ENCODE data around the gene SLC17A2.

SLC17A2 gene, protein sequence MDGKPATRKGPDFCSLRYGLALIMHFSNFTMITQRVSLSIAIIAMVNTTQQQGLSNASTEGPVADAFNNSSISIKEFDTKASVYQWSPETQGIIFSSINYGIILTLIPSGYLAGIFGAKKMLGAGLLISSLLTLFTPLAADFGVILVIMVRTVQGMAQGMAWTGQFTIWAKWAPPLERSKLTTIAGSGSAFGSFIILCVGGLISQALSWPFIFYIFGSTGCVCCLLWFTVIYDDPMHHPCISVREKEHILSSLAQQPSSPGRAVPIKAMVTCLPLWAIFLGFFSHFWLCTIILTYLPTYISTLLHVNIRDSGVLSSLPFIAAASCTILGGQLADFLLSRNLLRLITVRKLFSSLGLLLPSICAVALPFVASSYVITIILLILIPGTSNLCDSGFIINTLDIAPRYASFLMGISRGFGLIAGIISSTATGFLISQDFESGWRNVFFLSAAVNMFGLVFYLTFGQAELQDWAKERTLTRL

DNA sequence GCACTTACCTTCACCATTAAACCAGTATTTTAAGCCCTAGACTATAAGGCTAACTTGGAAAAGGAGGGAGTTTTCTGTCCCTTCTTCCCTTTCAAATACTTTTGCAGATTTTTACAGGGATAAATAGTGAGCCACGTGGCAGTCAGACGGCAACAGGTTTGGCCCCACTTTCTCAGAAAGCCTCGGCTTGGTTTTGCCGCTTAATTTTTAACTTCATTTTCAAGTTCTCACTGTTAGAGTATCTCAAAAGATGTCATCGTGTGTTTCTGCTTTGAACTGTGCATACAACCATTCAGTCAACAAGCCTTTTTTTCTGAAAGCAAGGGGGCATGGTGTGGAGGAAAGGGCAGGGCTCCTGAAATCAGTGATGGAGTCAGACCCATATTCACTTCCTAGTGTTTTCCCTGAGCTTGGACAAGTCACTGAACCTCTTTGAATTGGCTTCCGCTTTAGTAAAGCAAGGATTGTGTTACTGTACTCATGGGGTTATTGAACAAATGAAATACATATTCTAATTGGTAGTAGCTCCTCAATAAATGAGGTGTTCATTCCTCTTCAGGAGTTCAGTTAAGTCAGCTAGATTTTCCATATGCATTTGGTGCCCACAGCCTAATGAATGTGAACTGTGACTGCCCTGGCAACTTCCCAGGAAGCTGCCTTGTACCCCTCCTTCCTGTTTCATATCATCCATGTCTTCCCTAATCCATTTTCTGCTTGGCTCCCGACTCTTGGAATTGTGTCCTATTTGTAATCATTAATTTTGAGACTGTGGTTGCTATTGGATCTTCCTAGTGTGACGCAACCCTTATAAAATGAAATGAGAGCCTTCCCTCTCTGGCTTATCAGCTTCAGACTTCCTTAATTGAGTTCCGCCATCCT, at the start of gene SLC17A2:
Gene SLC17A2, minus strand, starts transcription at position 160 of the 879 bp plus-strand sequence. CDS start 4,895 bp downstream, outside the sequence.
- no peak for DNase-seq (ENCODE audit: low read depth)

DNA sequence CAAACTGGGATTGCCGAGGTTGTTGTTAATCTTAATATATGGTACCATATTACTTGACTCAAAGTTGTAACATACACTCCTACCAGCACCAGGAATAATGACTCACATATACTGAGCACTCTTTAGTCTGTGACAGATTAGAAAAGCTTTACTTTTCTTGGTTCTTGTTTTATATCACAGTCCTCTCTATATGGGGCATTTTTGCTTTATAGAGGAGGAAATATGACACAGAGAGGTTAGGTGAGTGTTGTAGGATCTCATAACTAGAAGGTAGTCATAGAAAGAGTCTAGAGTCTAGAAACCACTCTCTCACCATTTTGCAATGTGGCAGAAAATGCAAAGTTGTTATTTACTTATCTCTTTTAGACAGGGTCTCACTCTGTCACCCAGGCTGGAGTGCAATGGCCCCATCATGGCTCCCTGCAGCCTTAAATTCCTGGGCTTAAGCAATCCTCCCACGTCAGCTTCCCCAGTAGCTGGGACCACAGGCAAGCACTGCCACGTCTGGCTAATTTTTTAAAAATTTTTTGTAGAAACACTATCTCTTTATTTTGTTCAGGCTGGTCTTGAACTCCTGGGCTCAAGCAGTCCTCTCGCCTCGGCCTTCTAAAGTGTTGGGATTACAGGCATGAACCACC, 45.6 kb upstream of the SLC17A2 start:
- no peak for DNase-seq (ENCODE audit: low read depth)

DNA sequence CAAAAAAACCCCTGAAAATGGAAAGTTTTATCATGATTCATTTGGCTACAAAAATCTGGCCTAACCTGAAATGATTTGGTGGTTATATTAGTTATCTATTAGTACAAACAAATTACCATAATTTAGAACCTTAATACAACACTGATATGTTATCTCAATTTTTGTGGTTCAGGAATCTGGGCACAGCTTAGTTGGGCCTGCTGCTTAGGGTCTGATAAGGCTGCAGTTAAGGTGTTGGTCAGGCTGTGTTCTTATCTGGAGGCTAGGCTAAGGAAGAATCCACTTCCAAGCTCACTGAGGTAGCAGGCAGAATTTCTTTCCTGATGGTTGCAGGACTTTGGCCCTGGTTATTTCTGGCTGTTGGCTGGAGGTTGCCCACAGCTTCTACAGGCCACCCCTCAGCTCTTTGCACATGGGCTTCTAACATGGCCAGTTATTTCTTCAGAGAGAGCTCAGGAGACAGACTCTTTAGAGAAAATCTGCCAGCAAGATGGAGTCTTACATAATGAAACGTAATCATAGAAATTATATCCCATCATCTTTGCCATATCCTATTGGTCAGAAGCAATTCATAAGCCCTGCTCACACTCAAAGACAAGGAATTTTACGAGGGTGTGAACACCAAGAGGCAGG, 43.5 kb upstream of the SLC17A2 start:
- DNase-seq (ENCODE audit: low read depth): no peak

DNA sequence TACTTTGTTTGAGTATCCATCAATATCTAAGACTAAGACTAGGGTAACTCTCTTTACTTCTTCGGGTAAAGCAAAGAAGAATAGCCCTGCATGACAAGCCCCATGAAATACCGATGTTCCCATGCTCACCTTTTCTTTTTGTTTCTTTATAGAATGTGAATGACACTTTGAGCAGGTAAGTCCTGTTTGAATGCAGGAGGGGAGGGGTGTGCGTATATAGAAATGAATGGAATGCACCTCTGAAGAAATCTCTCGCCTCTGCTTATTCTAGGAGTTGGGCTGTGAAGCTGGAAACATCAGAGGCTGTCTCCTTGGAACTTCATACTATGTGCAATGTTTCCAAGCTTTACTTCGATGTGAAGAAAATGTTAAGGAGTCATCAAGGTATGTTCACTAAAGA, 42.4 kb upstream of the SLC17A2 start:
- DNase-seq (ENCODE audit: low read depth): no peak

DNA sequence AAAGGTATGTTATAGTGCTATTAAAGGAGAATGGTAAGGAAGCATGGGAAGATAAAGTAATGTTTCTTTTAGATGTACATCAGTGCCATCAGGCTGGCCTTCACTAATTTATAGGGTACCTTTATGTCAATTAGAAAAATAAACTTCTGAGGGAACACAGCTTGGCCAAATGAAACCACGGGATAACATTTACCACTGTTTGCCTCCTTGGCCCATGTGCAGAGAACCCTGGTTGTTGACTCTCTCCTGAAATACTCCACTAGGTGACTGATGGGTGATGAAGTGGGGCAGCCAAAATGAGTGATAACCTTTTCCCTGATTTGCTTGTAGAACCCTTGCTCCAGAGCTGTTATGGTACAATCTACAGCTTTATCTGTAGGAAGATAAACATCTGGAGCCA, 41.6 kb upstream of the SLC17A2 start:
- DNase-seq (ENCODE audit: low read depth): no peak

DNA sequence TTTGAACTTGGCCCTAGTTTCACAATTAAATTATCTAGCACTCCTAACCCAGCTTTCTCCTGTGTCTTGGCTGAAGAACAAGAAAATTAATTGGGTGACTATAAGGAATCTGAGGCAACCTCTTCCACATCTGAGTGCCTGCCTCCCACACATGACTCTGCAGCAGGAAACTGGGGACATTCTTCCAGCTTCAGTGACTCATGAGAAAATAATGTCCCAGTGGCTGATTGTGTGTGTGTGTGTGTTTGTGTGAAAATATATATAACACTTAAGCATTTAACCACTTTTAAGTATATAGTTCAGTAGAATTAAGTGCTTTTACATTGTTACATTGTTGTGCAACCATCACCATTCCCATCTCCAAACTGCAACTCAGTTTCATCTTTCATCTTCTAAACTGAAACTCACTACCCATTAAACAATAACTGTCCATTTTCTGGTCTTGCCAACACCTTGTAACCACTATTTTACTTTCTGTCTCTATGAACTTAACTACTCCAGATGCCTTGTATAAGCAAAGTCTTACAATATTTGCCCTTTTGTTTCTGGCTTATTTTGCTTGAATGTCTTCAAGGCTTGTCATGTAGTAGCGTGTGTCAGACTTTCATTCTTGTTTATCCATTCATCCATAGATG, 40.8 kb upstream of the SLC17A2 start:
- no peak for DNase-seq (ENCODE audit: low read depth)

DNA sequence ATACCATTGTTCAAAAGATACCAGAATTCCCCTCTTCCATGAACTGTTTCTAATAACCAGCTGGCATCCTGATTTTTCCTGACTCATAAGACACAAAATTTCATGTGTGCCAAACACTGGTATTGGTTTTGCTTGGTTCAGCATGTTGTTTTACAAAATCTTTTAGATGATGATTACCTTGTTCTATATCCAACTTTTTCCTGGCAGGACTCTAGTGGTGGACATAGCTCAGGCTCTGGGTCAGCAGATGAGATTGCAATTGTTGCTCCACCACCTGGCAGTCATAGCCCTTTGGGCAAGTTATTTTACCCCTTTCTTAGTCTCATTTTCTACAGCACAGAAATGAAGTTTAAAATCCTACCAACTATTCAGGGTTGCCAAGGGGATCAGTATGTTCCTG, 38.3 kb upstream of the SLC17A2 start:
- no peak for DNase-seq (ENCODE audit: low read depth)

DNA sequence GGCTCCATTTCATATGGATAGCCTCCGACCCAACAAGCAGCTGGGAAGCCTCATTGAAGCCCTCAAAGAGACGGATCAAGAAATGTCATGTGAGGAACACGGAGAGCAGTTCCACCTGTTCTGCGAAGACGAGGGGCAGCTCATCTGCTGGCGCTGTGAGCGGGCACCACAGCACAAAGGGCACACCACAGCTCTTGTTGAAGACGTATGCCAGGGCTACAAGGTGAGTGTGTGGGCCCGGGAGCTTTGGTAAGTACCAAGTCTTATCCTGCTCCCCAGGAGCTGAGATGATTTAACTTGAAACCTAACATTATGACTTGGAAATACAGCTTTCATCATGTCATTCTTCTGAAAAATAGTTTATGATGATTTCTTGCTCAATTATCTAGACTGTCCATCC, 36.2 kb upstream of the SLC17A2 start:
- DNase-seq (ENCODE audit: low read depth): no peak

DNA sequence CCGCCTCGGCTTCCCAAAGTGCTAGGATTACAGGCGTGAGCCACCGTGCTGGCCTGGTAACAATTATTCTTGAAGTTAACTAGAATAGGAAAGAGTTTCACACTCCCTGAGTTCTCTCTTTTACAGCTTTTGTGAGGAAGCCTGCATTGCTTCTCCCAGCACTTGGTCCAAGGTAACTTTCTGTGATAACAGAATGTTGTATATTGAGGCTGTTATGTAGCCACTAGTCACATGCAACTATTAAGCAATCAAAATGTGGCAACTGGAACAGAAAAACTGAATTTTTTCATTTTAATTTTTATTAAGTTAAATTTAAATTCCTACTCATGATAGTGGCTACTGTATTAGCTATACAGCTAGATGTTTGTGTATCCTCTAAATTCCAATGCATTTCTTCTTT, 34.6 kb upstream of the SLC17A2 start:
- DNase-seq (ENCODE audit: low read depth): no peak

DNA sequence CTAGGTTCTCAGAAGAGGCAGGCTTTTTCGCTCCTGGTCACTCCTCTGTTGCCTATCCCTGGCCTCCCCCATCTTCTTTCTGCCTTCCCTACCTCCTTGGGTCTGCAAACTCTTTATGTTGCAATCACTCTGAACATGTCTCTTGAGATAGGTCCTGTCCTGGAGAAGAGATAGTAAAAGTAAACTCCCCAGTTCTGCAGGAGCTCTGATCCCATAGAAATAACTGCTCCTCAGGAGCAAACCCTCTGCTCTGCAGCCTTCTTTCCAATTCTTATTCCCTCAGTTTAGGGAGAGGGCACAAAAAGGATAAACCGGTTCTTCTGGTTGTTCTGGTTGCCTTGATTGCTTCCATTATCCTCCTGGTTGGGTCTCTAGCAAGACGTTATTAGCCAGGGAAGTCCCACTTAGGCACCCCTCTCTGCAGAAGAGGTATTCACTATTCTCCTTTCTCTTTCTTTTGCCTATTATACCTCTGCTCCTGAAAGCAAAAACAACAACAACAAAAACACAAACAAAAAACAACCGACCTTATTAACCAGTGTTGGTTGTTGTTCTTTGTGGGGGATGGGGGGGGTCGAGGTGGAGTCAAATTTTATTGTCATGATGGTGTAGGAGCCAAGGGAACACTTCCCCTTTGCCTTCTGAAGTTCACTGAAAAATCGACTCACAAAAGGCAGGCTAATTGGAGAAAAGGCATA, 33.1 kb upstream of the SLC17A2 start:
- no peak for DNase-seq (ENCODE audit: low read depth)

DNA sequence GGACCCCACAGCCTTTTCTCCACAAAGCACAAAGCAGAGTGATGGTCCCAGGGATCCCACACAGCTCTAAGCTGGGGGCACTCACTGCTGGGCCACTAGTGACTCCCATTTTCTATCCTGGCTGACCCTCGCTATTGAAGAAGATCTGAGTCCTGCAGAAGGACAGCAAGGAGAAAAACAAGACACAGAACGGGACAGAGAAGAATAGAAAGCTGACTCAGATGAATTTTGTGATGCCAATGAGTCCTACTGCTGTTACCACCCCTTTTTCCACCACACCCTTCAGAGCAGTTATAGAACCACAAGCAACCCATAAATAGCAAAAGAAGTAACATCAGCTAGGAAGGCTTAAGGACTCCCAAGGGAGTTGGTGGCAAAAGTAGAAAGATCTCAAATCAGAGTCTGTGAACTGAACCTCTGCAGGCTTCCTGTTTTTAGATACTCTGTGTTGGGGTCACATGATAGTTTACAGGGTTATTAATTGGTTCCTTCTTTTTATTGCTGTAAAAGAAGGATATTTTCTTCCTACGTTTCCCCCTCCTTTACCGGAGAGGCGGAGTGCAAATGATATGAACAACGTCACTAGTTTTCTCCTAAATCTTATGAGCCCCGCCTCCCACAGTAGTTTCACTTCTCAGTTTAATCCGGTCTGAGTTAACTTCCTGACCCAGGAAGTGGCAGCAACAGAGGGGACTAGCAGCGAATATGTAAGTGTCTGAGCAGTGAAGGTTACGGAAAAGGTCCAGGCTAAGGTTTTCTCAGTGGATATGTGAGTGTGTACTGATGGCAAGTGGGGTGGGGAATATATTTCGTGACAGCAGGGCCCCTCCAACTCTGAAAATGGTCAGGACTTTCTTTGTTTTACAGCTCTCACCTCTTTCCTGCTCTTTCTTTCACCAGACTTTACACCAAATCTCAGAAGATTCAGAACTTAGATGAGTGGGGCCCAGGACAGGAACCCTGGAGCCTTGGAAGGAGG, 31.9 kb upstream of the SLC17A2 start, which contains the start of gene TRIM38:
Gene TRIM38, plus strand, starts transcription at position 654 of the 979 bp plus-strand sequence. CDS start 3,721 bp downstream, outside the sequence.
- DNase-seq (ENCODE audit: low read depth): peak; percentile 40

DNA sequence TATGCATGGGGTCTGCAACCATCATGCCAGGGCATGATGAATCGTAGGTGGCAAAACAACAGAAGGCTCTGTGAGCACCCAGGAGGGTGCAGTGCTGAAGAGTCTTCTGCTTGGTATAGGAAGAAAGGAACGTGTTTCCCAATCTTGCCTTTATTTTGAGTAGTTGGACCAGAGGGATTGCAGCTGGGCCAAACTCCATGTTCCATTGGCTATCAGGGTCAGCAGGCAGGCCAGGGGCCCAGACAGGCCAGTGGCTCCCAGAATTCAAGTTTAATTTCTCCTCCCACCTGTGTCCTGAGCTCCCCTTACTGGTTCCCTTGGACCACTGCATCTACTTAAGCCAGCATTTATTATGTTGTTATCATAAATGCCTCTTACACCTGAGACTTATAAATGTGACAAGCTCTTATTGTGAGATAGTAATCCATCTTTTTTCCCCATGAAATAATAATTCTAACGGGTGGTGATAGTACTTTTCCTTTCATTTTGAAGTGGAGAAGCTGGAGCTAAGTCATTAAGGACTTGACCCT, 31.2 kb upstream of the SLC17A2 start:
- no peak for DNase-seq (ENCODE audit: low read depth)

DNA sequence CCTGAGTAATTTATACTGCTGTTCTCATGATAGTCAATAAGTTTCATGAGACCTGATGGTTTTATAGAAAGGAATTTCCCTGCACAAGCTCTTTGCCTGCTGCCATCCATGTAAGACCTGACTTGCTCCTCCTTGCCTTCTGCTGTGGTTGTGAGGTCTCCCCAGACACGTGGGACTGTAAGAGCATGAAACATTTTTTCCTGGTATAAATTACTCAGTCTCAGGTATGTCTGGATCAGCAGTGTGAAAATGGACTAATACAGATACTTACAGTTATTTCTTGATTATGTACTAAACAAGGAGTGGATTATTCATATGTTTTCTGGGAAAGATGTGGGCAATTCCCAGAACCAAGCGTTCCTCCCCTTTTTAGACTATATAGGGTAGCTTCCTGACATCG, 30.2 kb upstream of the SLC17A2 start:
- no peak for DNase-seq (ENCODE audit: low read depth)

DNA sequence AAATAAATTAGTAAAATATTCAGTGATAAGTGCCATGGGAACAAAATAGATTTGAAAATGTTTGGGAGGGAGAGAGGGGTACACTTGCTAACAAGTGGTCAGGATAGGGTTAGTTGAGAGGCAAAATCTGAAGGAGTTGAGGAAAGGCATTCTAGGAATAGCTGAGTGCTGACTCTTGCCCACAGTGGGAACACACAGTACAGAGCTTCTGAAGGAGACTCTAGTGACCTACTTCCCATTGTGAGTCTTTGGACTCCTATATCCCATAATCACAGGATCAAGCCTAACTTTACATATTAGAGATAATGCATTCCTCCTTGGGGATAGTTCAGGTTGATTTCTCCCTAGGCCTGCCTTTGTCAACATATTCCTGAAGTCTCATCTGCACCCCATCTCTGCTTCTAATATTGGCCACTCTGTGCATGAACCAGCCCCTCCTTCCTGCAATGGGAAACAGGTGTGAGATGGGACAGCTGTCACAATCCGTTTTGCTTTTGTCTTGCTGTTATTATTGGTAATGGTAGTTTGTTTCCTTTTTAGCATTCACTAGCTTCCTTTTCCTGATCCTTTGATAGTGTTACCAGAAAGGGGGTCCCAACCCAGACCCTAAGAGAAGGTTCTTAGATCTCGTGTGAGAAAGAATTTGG, 29.5 kb upstream of the SLC17A2 start:
- DNase-seq (ENCODE audit: low read depth): no peak

DNA sequence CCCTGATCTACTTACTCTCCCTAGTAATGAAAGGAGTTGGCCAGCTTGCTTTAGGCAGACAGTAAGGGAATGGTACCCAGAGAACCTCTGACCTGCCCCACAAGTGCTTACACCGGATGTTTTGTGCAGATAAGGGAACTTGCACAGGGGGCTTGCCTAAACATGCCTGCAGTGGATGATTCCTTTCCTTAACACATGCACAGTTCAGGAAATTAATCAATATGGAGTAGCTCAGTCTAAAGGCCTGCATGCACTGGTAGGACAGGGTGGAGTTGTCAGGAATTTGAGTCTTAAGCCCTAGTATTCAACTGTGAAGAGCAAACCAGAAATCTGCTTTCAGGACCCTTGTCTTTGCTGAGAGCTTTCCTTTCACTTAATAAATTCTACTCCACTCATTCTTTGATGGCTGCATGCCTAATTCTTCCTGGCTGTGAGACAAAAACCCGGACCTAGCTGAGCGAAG, 28.2 kb upstream of the SLC17A2 start:
- DNase-seq (ENCODE audit: low read depth): peak; percentile 52

DNA sequence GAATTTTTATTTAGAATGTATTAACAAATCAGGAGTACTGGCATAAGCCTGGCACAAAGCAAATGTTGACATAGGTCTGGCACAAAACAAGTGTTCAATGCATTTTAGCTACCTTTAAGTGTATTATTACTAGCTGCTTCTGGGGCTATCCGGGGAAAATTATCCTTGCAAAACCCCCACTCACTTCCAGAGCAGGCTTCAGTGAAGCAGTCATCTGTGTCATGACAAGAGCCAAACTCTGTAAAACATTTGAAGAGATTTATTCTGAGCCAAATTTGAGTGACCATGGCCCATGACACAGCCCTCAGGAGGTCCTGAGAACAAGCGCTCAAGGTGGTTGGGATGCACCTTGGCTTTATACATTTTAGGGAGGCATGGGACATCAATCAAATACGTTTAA, 25.7 kb upstream of the SLC17A2 start:
- no peak for DNase-seq (ENCODE audit: low read depth)

DNA sequence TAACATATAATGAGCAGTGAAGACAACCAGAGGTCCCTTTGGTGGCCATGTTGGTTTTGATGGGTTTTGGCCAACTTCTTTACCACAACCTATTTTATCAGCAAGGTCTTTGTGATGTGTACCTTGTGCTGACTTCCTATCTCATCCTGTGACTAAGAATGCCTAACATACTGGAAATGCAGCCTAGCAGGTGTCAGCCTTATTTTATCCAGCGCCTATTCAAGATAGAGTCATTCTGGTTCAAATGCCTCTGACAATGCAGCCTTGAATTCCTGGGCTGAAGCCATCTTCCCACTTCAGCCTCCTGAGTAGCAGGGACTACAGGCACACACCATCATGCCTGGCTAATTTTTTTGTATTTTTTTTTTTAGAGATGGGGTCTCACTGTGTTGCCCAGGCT, 24.3 kb upstream of the SLC17A2 start:
- DNase-seq (ENCODE audit: low read depth): no peak

DNA sequence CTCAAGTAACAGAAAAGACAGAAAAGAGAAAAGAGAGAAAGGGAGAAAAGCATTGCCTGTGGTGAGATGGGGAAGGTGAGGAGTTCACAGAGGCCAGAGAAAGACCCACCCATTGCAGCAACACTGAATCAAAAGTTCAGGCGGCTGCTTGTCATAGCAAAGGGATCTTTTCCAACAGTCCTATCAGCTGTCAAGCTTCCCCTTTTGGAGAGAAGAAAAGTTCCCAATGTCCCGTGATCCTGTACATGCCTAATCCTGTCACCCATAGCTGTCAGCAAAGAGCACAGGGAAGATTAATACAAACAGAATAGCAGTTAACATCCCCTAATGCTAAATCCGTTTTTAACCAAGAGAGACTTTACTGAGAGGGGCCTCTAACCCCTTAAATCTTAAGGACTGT, 23.2 kb upstream of the SLC17A2 start:
- DNase-seq (ENCODE audit: low read depth): no peak

DNA sequence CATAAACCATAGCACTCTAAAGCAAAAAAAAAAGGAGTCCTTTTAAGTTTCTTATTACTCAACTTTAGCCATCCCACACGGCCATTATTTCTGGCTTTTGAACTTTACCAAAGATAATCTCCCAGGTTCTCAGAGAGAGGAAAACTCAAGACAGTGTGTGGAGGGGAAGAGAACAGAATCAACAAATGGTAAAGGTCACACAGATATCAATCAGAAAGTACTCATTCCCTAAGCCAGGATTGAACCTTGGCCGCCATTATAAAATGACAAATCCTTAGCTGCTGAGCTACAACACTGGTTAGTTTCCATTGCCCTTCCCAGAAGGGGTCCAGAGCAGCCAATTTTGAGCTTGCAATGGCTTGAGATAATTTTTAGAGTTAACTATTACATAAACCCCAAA, 22.0 kb upstream of the SLC17A2 start:
- DNase-seq (ENCODE audit: low read depth): no peak

Measured in CMK (cell line).